ENCODE results near the gene RELT. TPM values are rescaled to one million over a fixed set of nuclear protein-coding genes. Genes with fewer than 3 reads are reported as not detected.

RELT gene
- total and polyA plus RNA-seq, 9 of the 15 experiments (the other 6 are each of a cell fraction or from before 2014, with no cell fraction given), result 1.1 to 20.2 (median 7.4) TPM

DNA sequence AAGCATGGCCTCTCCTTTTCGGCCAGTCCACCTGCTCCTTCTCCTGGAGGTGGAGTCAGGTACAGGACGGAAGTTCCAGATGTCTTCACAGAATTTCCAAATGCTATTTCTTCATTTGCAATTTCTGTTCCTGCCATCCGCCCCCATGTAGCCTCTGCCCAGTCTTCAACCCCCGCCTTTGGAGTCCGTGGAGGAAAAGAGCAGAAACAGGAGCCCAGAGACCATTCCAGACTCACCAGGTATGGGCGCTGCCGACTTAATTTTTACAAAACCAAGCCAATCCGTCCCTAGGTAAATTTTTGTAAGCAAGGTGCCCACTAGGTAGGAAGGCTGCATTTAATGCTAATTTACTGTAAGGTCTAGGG is 28.9 kb downstream of the RELT start:
- FAIRE-seq, result no peak

More for the DNA sequence above, 28.9 kb downstream of the RELT start:
- ATAC-seq (no peak), DNase-seq (ENCODE audit: extremely low read depth in 1 of 4, low spot score in 3 of 4) (no peak)
- no TSS peak for BruUV-seq (replicated peaks)
- ChIA-PET POLR2A (interaction anchor here (1.0 kb wide), 1 partner anchor 21 kb away, joined by 3 read pairs; no protein-coding TSS in a partner anchor), CTCF (ENCODE audit: low intra/inter-chr PET ratio) (interaction anchor here (0.9 to 3.6 kb wide), 2 partner anchors 256 to 526 kb away, joined by 3 to 37 read pairs; no protein-coding TSS in a partner anchor)
- Histone ChIP-seq H3K79me2 (ENCODE audit: control insufficient read depth, insufficient read depth, low read length) (no peaks in the 10 kb centered on the region), H2AFZ (ENCODE audit: low read depth, low read length) (no peak overlapping the region), H3K4me2 (ENCODE audit: insufficient read depth, low read length) (no peak overlapping the region), H3K9ac (ENCODE audit: insufficient read depth in 1 of 2, low read depth in 2 of 2, low read length in 2 of 2) (peak overlapping the region in 1 of 2 experiments; percentile 48; a peak in 1 of 4 replicates), H4K20me1 (replicated peaks; ENCODE audit: control insufficient read depth, insufficient read depth, low read length) (no peaks in the 10 kb centered on the region; the same call in 1 of the 2 replicates), H3K9me3 (replicated peaks; ENCODE audit: control insufficient read depth, insufficient read depth, low read depth, low read length) (no peaks in the 10 kb centered on the region), H3K36me3 (ENCODE audit: control insufficient read depth, insufficient read depth, low read length) (no peaks in the 10 kb centered on the region), H3K9me1 (ENCODE audit: control insufficient read depth, insufficient read depth, low read length) (no peaks in the 10 kb centered on the region), H3K4me3 (no peak overlapping the region), H3K4me1 (replicated peaks in 1 of 2; ENCODE audit: control insufficient read depth in 2 of 2, insufficient read depth in 2 of 2, low read length in 2 of 2) (peaks cover 0 to 4% of the 10 kb centered on the region in 2 experiments; a peak in 1 of 5 replicates), H3K27ac (ENCODE audit: extremely low read depth, low read depth, low read length) (no peak overlapping the region), H3K27me3 (ENCODE audit: control insufficient read depth in 2 of 2, insufficient read depth in 2 of 2, low read length in 2 of 2) (no peaks in the 10 kb centered on the region)
- TF ChIP-seq, protein P1, sequence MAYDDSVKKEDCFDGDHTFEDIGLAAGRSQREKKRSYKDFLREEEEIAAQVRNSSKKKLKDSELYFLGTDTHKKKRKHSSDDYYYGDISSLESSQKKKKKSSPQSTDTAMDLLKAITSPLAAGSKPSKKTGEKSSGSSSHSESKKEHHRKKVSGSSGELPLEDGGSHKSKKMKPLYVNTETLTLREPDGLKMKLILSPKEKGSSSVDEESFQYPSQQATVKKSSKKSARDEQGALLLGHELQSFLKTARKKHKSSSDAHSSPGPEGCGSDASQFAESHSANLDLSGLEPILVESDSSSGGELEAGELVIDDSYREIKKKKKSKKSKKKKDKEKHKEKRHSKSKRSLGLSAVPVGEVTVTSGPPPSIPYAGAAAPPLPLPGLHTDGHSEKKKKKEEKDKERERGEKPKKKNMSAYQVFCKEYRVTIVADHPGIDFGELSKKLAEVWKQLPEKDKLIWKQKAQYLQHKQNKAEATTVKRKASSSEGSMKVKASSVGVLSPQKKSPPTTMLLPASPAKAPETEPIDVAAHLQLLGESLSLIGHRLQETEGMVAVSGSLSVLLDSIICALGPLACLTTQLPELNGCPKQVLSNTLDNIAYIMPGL (CRISPR knock-in tag; IDR thresholded peaks at IDR 0.05), result no peak
- TF ChIP-seq KLF6 (CRISPR knock-in tag; IDR thresholded peaks at IDR 0.05; ENCODE audit: borderline replicate concordance) (no peak), WHSC1 (IDR thresholded peaks at IDR 0.05; ENCODE audit: low read length) (no peak), NR4A1 (CRISPR knock-in tag; IDR thresholded peaks at IDR 0.05) (no peak), NR4A1 (tag; IDR thresholded peaks at IDR 0.05) (no peak), NFRKB (IDR thresholded peaks at IDR 0.05; ENCODE audit: low read depth) (no peak), FOXK1 (CRISPR knock-in tag; IDR thresholded peaks at IDR 0.05; ENCODE audit: borderline replicate concordance) (no peak), CHD2 (IDR thresholded peaks at IDR 0.05; ENCODE audit: low read depth, low read length) (no peak), CC2D1A (IDR thresholded peaks at IDR 0.05) (no peak), ZNF217 (CRISPR knock-in tag; IDR thresholded peaks at IDR 0.05) (no peak)
- TF ChIP-seq, protein P2, sequence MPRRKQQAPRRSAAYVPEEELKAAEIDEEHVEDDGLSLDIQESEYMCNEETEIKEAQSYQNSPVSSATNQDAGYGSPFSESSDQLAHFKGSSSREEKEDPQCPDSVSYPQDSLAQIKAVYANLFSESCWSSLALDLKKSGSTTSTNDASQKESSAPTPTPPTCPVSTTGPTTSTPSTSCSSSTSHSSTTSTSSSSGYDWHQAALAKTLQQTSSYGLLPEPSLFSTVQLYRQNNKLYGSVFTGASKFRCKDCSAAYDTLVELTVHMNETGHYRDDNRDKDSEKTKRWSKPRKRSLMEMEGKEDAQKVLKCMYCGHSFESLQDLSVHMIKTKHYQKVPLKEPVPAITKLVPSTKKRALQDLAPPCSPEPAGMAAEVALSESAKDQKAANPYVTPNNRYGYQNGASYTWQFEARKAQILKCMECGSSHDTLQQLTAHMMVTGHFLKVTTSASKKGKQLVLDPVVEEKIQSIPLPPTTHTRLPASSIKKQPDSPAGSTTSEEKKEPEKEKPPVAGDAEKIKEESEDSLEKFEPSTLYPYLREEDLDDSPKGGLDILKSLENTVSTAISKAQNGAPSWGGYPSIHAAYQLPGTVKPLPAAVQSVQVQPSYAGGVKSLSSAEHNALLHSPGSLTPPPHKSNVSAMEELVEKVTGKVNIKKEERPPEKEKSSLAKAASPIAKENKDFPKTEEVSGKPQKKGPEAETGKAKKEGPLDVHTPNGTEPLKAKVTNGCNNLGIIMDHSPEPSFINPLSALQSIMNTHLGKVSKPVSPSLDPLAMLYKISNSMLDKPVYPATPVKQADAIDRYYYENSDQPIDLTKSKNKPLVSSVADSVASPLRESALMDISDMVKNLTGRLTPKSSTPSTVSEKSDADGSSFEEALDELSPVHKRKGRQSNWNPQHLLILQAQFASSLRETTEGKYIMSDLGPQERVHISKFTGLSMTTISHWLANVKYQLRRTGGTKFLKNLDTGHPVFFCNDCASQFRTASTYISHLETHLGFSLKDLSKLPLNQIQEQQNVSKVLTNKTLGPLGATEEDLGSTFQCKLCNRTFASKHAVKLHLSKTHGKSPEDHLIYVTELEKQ (CRISPR knock-in tag; IDR thresholded peaks at IDR 0.05), result no peak
- TF ChIP-seq, protein P3, sequence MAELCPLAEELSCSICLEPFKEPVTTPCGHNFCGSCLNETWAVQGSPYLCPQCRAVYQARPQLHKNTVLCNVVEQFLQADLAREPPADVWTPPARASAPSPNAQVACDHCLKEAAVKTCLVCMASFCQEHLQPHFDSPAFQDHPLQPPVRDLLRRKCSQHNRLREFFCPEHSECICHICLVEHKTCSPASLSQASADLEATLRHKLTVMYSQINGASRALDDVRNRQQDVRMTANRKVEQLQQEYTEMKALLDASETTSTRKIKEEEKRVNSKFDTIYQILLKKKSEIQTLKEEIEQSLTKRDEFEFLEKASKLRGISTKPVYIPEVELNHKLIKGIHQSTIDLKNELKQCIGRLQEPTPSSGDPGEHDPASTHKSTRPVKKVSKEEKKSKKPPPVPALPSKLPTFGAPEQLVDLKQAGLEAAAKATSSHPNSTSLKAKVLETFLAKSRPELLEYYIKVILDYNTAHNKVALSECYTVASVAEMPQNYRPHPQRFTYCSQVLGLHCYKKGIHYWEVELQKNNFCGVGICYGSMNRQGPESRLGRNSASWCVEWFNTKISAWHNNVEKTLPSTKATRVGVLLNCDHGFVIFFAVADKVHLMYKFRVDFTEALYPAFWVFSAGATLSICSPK (IDR thresholded peaks at IDR 0.05; ENCODE audit: borderline replicate concordance), result no peak
- TF ChIP-seq, protein P4, sequence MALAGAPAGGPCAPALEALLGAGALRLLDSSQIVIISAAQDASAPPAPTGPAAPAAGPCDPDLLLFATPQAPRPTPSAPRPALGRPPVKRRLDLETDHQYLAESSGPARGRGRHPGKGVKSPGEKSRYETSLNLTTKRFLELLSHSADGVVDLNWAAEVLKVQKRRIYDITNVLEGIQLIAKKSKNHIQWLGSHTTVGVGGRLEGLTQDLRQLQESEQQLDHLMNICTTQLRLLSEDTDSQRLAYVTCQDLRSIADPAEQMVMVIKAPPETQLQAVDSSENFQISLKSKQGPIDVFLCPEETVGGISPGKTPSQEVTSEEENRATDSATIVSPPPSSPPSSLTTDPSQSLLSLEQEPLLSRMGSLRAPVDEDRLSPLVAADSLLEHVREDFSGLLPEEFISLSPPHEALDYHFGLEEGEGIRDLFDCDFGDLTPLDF (CRISPR knock-in tag; IDR thresholded peaks at IDR 0.05), result no peak
- 66% methylated on average over 8 of the region's 8 CpGs for WGBS (ENCODE audit: insufficient coverage, low coverage, missing lambda C conversion rate)
- intact Hi-C loops (cut with micrococcal nuclease), result no loop called here
- in situ Hi-C loops (cut with MboI), result no loop called here

All from K562 (cell line).